ENCODE results near the gene KCNRG. TPM values are rescaled to one million over a fixed set of nuclear protein-coding genes. Genes with fewer than 3 reads are reported as not detected.
"Not testable (repeated sequence)": the region's sequence is repeated elsewhere in the genome, so short reads cannot be mapped to it uniquely, and the experiment has no call there.

KCNRG gene
- total RNA-seq, 2 donors from 2014 or later = 0.23 to 0.31 TPM

DNA sequence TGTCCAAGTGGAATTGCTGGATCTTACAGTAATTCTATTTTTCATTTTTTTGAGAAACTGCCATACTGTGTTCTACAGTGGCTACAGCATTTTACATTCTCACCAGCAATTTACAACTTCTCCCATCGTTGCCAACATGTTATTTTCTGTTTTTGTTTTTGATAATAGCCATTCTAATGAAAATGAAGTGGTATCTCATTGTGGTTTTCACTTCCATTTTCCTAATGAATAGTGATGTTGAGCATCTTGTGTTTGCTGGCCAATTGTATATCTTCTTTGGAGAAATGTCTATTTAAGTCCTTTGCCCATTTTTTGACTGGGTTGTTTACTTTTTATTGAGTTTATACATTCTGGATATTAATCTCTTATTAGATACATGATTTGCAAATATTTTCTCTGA lies 38.6 kb downstream of the KCNRG start:
- DNase-seq (ENCODE audit: low spot score in 2 of 2) (no peak), ATAC-seq (no peak)
- peaks cover 0 to 28% of the 10 kb centered on the region in 2 donors for H3K36me3 Mint-ChIP-seq

DNA sequence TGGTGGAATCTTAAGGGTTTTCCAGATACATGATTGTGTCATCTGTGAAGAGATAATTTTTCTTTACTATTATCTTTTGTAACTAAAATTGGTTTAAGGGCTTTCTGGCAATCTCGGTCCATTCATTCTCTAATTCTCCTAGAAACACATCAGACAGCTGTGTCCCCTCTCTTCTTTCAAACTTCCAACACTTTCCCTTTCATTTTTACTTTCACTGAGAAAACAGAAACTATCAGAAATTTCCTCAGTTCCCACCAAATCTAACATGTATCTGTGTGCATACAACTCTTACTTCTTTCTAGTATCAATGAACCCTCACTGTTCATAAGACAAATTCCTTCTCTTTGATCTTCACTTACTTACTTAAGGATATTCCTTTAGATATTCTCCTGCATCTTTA lies 40.2 kb downstream of the KCNRG start:
- no peak for DNase-seq (ENCODE audit: low spot score in 2 of 2)
- Mint-ChIP-seq H3K36me3 (peaks cover 0 to 39% of the 10 kb centered on the region in 2 donors), H3K27ac (no peak overlapping the region), H3K9me3 (no peaks in the 10 kb centered on the region)
- ATAC-seq = no peak

More for the DNA sequence above, 38.6 kb downstream of the KCNRG start:
- no peaks in the 10 kb centered on the region for H3K9me3 Mint-ChIP-seq
- no peak overlapping the region for H3K27ac Mint-ChIP-seq

DNA sequence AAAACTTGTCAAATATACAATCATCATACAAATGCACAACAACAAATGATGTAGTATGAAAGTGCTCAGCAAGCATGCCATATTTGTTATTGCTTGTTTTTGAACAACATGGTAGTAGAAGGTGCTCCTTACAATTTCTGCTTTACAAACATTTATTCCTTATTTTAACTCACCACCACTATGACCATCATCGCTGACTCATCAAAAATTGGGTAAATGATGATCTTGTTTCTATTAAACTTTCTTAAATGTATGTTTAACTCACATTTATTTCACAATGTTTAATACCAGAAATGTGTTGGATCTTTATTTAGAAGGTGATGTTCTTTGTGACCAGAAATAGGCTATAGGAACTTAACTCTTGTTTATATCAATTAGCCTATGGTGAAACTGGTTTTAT lies 45.5 kb downstream of the KCNRG start:
- DNase-seq (ENCODE audit: low spot score in 2 of 2) = no peak
- H3K36me3 Mint-ChIP-seq = peaks cover 0 to 18% of the 10 kb centered on the region in 2 donors
- ATAC-seq = no peak
- H3K9me3 Mint-ChIP-seq = no peaks in the 10 kb centered on the region
- H3K27ac Mint-ChIP-seq = no peak overlapping the region

DNA sequence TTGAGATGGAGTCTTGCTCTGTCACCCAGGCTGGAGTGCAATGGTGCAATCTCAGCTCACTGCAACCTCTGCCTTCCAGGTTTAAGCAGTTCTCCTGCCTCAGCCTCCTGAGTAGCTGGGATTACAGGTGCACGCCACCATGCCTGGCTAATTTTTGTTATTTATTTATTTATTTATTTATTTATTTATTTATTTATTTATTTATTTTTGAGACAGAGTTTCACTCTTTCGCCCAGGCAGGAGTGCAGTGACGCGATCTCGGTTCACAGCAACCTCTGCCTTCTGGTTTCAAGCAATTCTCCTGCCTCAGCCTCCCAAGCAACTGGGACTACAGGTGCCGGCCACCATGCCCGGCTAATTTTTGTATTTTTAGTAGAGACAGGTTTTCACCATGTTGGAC lies 47.1 kb downstream of the KCNRG start:
- DNase-seq (ENCODE audit: low spot score in 2 of 2); H3K9me3 Mint-ChIP-seq; H3K27ac Mint-ChIP-seq; ATAC-seq: not testable (repeated sequence)
- H3K36me3 Mint-ChIP-seq = peaks cover 0 to 16% of the 10 kb centered on the region in 2 donors

DNA sequence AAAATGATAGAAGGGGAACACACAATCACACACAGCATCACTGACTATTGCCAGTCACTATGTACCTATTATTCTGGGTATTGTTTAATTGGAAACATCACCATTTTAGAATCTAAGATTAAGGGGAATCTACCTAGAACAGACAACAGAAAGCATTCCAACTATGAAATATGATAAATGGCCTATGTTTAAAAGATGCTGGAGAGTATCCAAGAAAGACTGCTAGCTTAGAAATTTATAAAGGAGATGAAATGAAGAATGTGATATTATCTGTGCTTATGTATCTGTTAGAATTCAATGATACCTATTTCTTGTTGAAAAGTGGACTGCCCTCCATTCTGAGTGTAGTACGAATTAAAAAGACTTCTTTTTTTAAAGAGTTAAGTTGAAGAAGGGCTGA lies 50.5 kb downstream of the KCNRG start:
- H3K9me3 Mint-ChIP-seq = no peaks in the 10 kb centered on the region
- ATAC-seq = no peak
- peaks cover 6 to 8% of the 10 kb centered on the region in 2 donors for H3K36me3 Mint-ChIP-seq
- no peak overlapping the region for H3K27ac Mint-ChIP-seq
- DNase-seq (ENCODE audit: low spot score in 2 of 2) = no peak

DNA sequence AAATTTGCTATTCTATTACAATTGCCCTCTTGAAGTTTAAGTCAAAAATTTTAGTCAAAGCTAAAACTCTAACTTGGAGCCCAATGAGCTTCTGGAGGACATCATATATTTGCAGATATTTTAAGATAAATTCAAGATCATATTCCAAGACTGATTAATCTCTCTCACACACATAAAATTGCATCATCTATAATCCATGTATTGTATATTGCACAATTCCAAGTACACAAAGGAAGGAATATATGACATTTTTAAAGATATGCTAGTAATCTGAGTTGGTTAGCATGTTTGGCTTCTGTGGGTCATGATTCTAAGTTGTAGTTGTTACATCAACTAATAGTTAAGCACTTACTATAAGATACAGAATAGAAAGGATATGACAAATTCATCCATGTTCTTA lies 53.3 kb downstream of the KCNRG start:
- H3K36me3 Mint-ChIP-seq = peaks cover 6 to 19% of the 10 kb centered on the region in 2 donors
- no peaks in the 10 kb centered on the region for H3K9me3 Mint-ChIP-seq
- no peak for ATAC-seq
- DNase-seq (ENCODE audit: low spot score in 2 of 2) = no peak
- H3K27ac Mint-ChIP-seq = no peak overlapping the region

DNA sequence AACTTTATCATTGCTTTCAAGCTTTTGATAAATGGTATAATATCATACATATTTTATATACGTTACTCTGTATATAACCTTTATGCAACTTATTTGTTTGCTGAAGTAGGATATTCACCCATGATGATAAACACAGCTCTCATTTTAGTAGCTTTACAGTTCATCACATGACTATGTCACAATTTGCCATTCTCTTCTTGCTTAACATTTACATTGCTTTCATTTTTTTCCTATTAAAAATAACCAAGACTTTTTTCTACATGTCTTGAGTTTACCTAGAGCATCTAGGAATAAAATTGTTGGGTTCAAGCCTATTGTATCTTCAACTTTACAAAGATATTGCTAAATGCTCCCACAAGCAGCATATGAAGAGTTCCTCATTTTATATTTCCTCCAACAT lies 54.0 kb downstream of the KCNRG start:
- no peak for DNase-seq (ENCODE audit: low spot score in 2 of 2)
- no peak for ATAC-seq
- Mint-ChIP-seq H3K9me3 (no peaks in the 10 kb centered on the region), H3K27ac (no peak overlapping the region), H3K36me3 (peaks cover 6 to 21% of the 10 kb centered on the region in 2 donors)

DNA sequence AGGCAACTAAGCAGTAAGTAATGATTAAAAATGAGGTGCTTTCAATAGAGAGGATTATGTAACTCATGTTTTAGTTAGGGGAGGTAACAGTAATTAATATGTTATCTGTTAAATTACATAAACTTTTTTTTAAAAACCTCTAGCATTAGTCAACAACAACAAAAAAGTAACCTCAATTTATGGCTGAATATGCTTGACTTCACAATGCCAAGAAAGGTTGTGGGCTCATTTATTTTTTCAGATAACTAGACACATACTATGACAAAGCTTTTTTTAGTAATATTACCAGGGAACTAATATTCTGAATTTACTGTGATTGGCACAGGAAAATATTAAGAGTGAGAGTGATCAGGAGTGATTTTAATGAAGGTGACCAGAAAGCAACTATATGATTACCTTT lies 54.9 kb downstream of the KCNRG start:
- no peak for DNase-seq (ENCODE audit: low spot score in 2 of 2)
- no peak overlapping the region for H3K27ac Mint-ChIP-seq
- peaks cover 6 to 21% of the 10 kb centered on the region in 2 donors for H3K36me3 Mint-ChIP-seq
- H3K9me3 Mint-ChIP-seq = no peaks in the 10 kb centered on the region
- ATAC-seq = no peak

Other genes with a start within 250 kb of the KCNRG start
- 10 to 100 TPM; 33.0 to 36.3 TPM for gene KPNA3, start 222.8 kb upstream of the KCNRG start, total RNA-seq
- gene SPRYD7, start 79.1 kb upstream of the KCNRG start, total RNA-seq = 1 to 10 TPM; 4.6 to 5.0 TPM
- 10 to 100 TPM; 12.2 to 20.7 TPM for gene TRIM13, start 18.4 kb upstream of the KCNRG start, total RNA-seq